Skeletal muscle tissue (tissue), 4 donors: ENCODE data around the gene HNRNPA3. TPM values are rescaled to one million over a fixed set of nuclear protein-coding genes. Genes with fewer than 3 reads are reported as not detected.
"Not testable (repeated sequence)": the region's sequence is repeated elsewhere in the genome, so short reads cannot be mapped to it uniquely, and the experiment has no call there.

Experiments
- H3K27ac ChIP-seq: one replicate; pipeline ENCODE4 v1.7.0; 2013; ENCODE audit warnings: mild to moderate bottlenecking, low read depth, low read length, inconsistent platforms
- H3K27me3 ChIP-seq, 3 donors: one replicate each; pipeline ENCODE4 v1.7.0; 2013; ENCODE audit warnings: low read length in 3 of 3; ENCODE audit not compliant: control insufficient read depth in 3 of 3, insufficient read depth in 3 of 3
- H3K36me3 ChIP-seq, 3 donors: one replicate each; pipeline ENCODE4 v1.7.0; 2013; ENCODE audit warnings: low read length in 3 of 3; ENCODE audit not compliant: control insufficient read depth in 3 of 3, insufficient read depth in 3 of 3
- H3K4me1 ChIP-seq, 3 donors: one replicate each; pipeline ENCODE4 v1.7.0; 2013; ENCODE audit warnings: low read length in 3 of 3, mild to moderate bottlenecking in 3 of 3; ENCODE audit not compliant: control insufficient read depth in 3 of 3, insufficient read depth in 3 of 3
- H3K4me3 ChIP-seq, 3 donors: one replicate each; pipeline ENCODE4 v1.7.0; 2013; ENCODE audit warnings: low read length in 3 of 3
- H3K9ac ChIP-seq, 3 donors: one replicate each; pipeline ENCODE4 v1.7.0; 2013; ENCODE audit warnings: low read length in 3 of 3, mild to moderate bottlenecking in 3 of 3, moderate library complexity in 2 of 3, low read depth in 1 of 3
- H3K9me3 ChIP-seq, 3 donors: one replicate each; pipeline ENCODE4 v1.7.0; 2013; ENCODE audit warnings: low read length in 3 of 3; ENCODE audit not compliant: control insufficient read depth in 3 of 3
- total RNA-seq: library from RNA; depleted of rRNA; stranded (reverse); fragments of >200 nt; gene quantifications from one replicate; pipeline ENCODE4 v1.2.3, GENCODE V29; 2014
- donor health status: Osteomylitis.

The HNRNPA3 gene
- total RNA-seq, 1 donor from 2014 or later, result 49.1 TPM

GRCh38 chr2:177174486-177174885, 38.1 kb upstream of the HNRNPA3 start:
- no peaks in the 10 kb centered on the region for H3K36me3 ChIP-seq
- no peaks in the 10 kb centered on the region for H3K9me3 ChIP-seq
- H3K27ac ChIP-seq, result no peak overlapping the region
- H3K9ac ChIP-seq, result no peak overlapping the region
- H3K4me3 ChIP-seq, result no peak overlapping the region
- H3K27me3 ChIP-seq, result no peaks in the 10 kb centered on the region
- H3K4me1 ChIP-seq, result peaks cover 0 to 5% (median 2%) of the 10 kb centered on the region in 3 donors

GRCh38 chr2:177175917-177176668, 36.5 kb upstream of the HNRNPA3 start:
- H3K4me3 ChIP-seq, result no peak overlapping the region
- H3K27ac ChIP-seq, result no peak overlapping the region
- no peak overlapping the region for H3K9ac ChIP-seq
- no peaks in the 10 kb centered on the region for H3K27me3 ChIP-seq
- no peaks in the 10 kb centered on the region for H3K9me3 ChIP-seq
- H3K36me3 ChIP-seq, result no peaks in the 10 kb centered on the region
- H3K4me1 ChIP-seq, result peaks cover 0 to 5% (median 2%) of the 10 kb centered on the region in 3 donors

- Histone ChIP-seq H3K4me1 (no peaks in the 10 kb centered on the region), H3K9me3 (no peaks in the 10 kb centered on the region), H3K27me3 (no peaks in the 10 kb centered on the region), H3K36me3 (no peaks in the 10 kb centered on the region), H3K4me3 (no peak overlapping the region), H3K9ac (no peak overlapping the region), H3K27ac (no peak overlapping the region)
Observed at GRCh38 chr2:177178797-177179196, 33.8 kb upstream of the HNRNPA3 start.

- Histone ChIP-seq H3K27me3 (no peaks in the 10 kb centered on the region), H3K4me1 (no peaks in the 10 kb centered on the region), H3K4me3 (no peak overlapping the region), H3K9ac (no peak overlapping the region), H3K27ac (no peak overlapping the region), H3K36me3 (no peaks in the 10 kb centered on the region), H3K9me3 (no peaks in the 10 kb centered on the region)
Observed at GRCh38 chr2:177179227-177179626, 33.4 kb upstream of the HNRNPA3 start.

- H3K27me3 ChIP-seq, H3K9me3 ChIP-seq, H3K36me3 ChIP-seq, H3K4me1 ChIP-seq, H3K27ac ChIP-seq, H3K4me3 ChIP-seq, H3K9ac ChIP-seq: not testable (repeated sequence)
Observed at GRCh38 chr2:177179671-177180070, 32.9 kb upstream of the HNRNPA3 start.

- H3K9ac ChIP-seq, result no peak overlapping the region
- no peaks in the 10 kb centered on the region for H3K9me3 ChIP-seq
- no peaks in the 10 kb centered on the region for H3K36me3 ChIP-seq
- no peaks in the 10 kb centered on the region for H3K4me1 ChIP-seq
- H3K27ac ChIP-seq, result no peak overlapping the region
- H3K27me3 ChIP-seq, result no peaks in the 10 kb centered on the region
- no peak overlapping the region for H3K4me3 ChIP-seq
Observed at GRCh38 chr2:177180269-177181000, 32.2 kb upstream of the HNRNPA3 start.

GRCh38 chr2:177183860-177184259, 28.7 kb upstream of the HNRNPA3 start:
- H3K9ac ChIP-seq, result no peak overlapping the region
- no peak overlapping the region for H3K4me3 ChIP-seq
- no peaks in the 10 kb centered on the region for H3K27me3 ChIP-seq
- H3K4me1 ChIP-seq, result peaks cover 0 to 5% (median 0%) of the 10 kb centered on the region in 3 donors
- H3K36me3 ChIP-seq, result no peaks in the 10 kb centered on the region
- H3K9me3 ChIP-seq, result no peaks in the 10 kb centered on the region
- H3K27ac ChIP-seq, result no peak overlapping the region

GRCh38 chr2:177184606-177185005, 28.0 kb upstream of the HNRNPA3 start:
- no peaks in the 10 kb centered on the region for H3K36me3 ChIP-seq
- H3K4me1 ChIP-seq, result peaks cover 0 to 5% (median 0%) of the 10 kb centered on the region in 3 donors
- no peak overlapping the region for H3K27ac ChIP-seq
- H3K4me3 ChIP-seq, result no peak overlapping the region
- no peaks in the 10 kb centered on the region for H3K9me3 ChIP-seq
- H3K9ac ChIP-seq, result no peak overlapping the region
- H3K27me3 ChIP-seq, result no peaks in the 10 kb centered on the region

- not testable (repeated sequence) for H3K9ac ChIP-seq, H3K9me3 ChIP-seq, H3K36me3 ChIP-seq, H3K4me1 ChIP-seq, H3K27me3 ChIP-seq, H3K4me3 ChIP-seq, H3K27ac ChIP-seq
Observed at GRCh38 chr2:177186038-177186437, 26.6 kb upstream of the HNRNPA3 start.

GRCh38 chr2:177187631-177188312, 24.8 kb upstream of the HNRNPA3 start:
- no peaks in the 10 kb centered on the region for H3K9me3 ChIP-seq

More at GRCh38 chr2:177187631-177188312, 24.8 kb upstream of the HNRNPA3 start:
- H3K9ac ChIP-seq, result no peak overlapping the region
- no peaks in the 10 kb centered on the region for H3K27me3 ChIP-seq
- H3K4me3 ChIP-seq, result no peak overlapping the region
- H3K4me1 ChIP-seq, result peaks cover 0 to 5% (median 0%) of the 10 kb centered on the region in 3 donors
- H3K27ac ChIP-seq, result no peak overlapping the region
- no peaks in the 10 kb centered on the region for H3K36me3 ChIP-seq
